WTC11 (cell line): ENCODE results near the gene ZEB2. TPM values are rescaled to one million over a fixed set of nuclear protein-coding genes. Genes with fewer than 3 reads are reported as not detected.

ENCODE experiments used
- EMX1 ChIP-seq: fragments of 250-450 bp; sonication (Bioruptor Pico); IDR thresholded peaks from 2 replicates; pipeline ENCODE4 v1.8.0; 2021; ENCODE audit warnings: mild to moderate bottlenecking
- GRHL2 ChIP-seq: fragments of 250-450 bp; sonication (Bioruptor Pico); IDR thresholded peaks from 2 replicates; pipeline ENCODE4 v1.8.0; 2022; ENCODE audit warnings: mild to moderate bottlenecking, moderate library complexity; ENCODE audit not compliant: insufficient replicate concordance, severe bottlenecking
- GTF2I ChIP-seq: fragments of 250-450 bp; sonication (Bioruptor Pico); conservative IDR thresholded peaks from 2 replicates; pipeline ENCODE4 v1.4.0; 2021; ENCODE audit warnings: mild to moderate bottlenecking
- KAT7 ChIP-seq: sonication (generic); formaldehyde crosslinking; IDR thresholded peaks from 2 replicates; pipeline ENCODE4 v1.8.1; 2023; ENCODE audit warnings: missing genetic modification reagents, mild to moderate bottlenecking, borderline replicate concordance
- MXD4 ChIP-seq: fragments of 250-450 bp; sonication (Bioruptor Pico); IDR thresholded peaks from 2 replicates; pipeline ENCODE4 v1.8.0; 2021; ENCODE audit warnings: mild to moderate bottlenecking, moderate library complexity, borderline replicate concordance
- MYBL2 ChIP-seq: sonication (generic); formaldehyde crosslinking; IDR thresholded peaks from 2 replicates; pipeline ENCODE4 v1.8.1; 2023; ENCODE audit warnings: mild to moderate bottlenecking, moderate library complexity, missing genetic modification reagents
- NFE2L1 ChIP-seq: sonication (generic); formaldehyde crosslinking; IDR thresholded peaks from 2 replicates; pipeline ENCODE4 v1.8.1; 2023; ENCODE audit warnings: missing genetic modification reagents
- TEAD1 ChIP-seq: sonication (generic); formaldehyde crosslinking; IDR thresholded peaks from 2 replicates; pipeline ENCODE4 v1.8.0; 2022; ENCODE audit warnings: mild to moderate bottlenecking, missing genetic modification reagents
- TP53 ChIP-seq: sonication (generic); formaldehyde crosslinking; IDR thresholded peaks from 2 replicates; pipeline ENCODE4 v1.8.1; 2023; ENCODE audit warnings: mild to moderate bottlenecking, missing genetic modification reagents
- ZNF138 ChIP-seq: sonication (generic); formaldehyde crosslinking; conservative IDR thresholded peaks from 2 replicates; pipeline ENCODE4 v1.8.1; 2022; ENCODE audit warnings: mild to moderate bottlenecking, moderate library complexity, missing genetic modification reagents
- ZNF219 ChIP-seq: sonication (generic); formaldehyde crosslinking; IDR thresholded peaks from 2 replicates; pipeline ENCODE4 v1.8.0; 2023; ENCODE audit warnings: missing genetic modification reagents, mild to moderate bottlenecking, borderline replicate concordance
- ZNF232 ChIP-seq: sonication (generic); formaldehyde crosslinking; IDR thresholded peaks from 2 replicates; pipeline ENCODE4 v1.8.0; 2022; ENCODE audit warnings: mild to moderate bottlenecking, missing genetic modification reagents
- ZNF263 ChIP-seq: sonication (generic); formaldehyde crosslinking; IDR thresholded peaks from 2 replicates; pipeline ENCODE4 v1.8.1; 2022; ENCODE audit warnings: low read depth, mild to moderate bottlenecking, moderate library complexity, missing genetic modification reagents
- ZNF671 ChIP-seq: fragments of 250-450 bp; sonication (Bioruptor Pico); IDR thresholded peaks from 2 replicates; pipeline ENCODE4 v1.8.0; 2021; ENCODE audit warnings: mild to moderate bottlenecking
- total RNA-seq: library from RNA; stranded (reverse); gene quantifications from 3 replicates; pipeline ENCODE4 v1.2.3, GENCODE V29; 2021
- TF ChIP-seq, protein P1 (sequence below): sonication (generic); formaldehyde crosslinking; IDR thresholded peaks from 2 replicates; pipeline ENCODE4 v1.8.0; 2023; ENCODE audit warnings: mild to moderate bottlenecking, missing genetic modification reagents
- TF ChIP-seq, protein P2 (sequence below): sonication (generic); formaldehyde crosslinking; IDR thresholded peaks from 2 replicates; pipeline ENCODE4 v1.8.1; 2023; ENCODE audit warnings: mild to moderate bottlenecking, missing genetic modification reagents, moderate library complexity
- TF ChIP-seq, protein P3 (sequence below): sonication (generic); formaldehyde crosslinking; IDR thresholded peaks from 2 replicates; pipeline ENCODE4 v1.8.1; 2023; ENCODE audit warnings: mild to moderate bottlenecking, missing genetic modification reagents, moderate library complexity
- TF ChIP-seq, protein P4 (sequence below): fragments of 250-450 bp; sonication (Bioruptor Pico); IDR thresholded peaks from 2 replicates; pipeline ENCODE4 v1.8.0; 2021; ENCODE audit warnings: mild to moderate bottlenecking
- TF ChIP-seq, protein P5 (sequence below): sonication (generic); formaldehyde crosslinking; IDR thresholded peaks from 2 replicates; pipeline ENCODE4 v1.8.1; 2023; ENCODE audit warnings: mild to moderate bottlenecking, missing genetic modification reagents
- TF ChIP-seq, protein P6 (sequence below): sonication (generic); formaldehyde crosslinking; IDR thresholded peaks from 2 replicates; pipeline ENCODE4 v1.8.1; 2022; ENCODE audit warnings: mild to moderate bottlenecking, moderate library complexity, missing genetic modification reagents
- TF ChIP-seq, protein P7 (sequence below): sonication (generic); formaldehyde crosslinking; IDR thresholded peaks from 2 replicates; pipeline ENCODE4 v1.8.1; 2022; ENCODE audit warnings: low read depth, mild to moderate bottlenecking, moderate library complexity, missing genetic modification reagents, borderline replicate concordance
- TF ChIP-seq, protein P8 (sequence below): sonication (generic); formaldehyde crosslinking; IDR thresholded peaks from 2 replicates; pipeline ENCODE4 v1.8.0; 2023; ENCODE audit warnings: missing genetic modification reagents, mild to moderate bottlenecking, borderline replicate concordance
- TF ChIP-seq, protein P9 (sequence below): sonication (generic); formaldehyde crosslinking; IDR thresholded peaks from 2 replicates; pipeline ENCODE4 v1.8.1; 2023; ENCODE audit warnings: mild to moderate bottlenecking, missing genetic modification reagents

The ZEB2 gene
- total RNA-seq, 1 experiment from 2014 or later = 0.42 TPM

DNA sequence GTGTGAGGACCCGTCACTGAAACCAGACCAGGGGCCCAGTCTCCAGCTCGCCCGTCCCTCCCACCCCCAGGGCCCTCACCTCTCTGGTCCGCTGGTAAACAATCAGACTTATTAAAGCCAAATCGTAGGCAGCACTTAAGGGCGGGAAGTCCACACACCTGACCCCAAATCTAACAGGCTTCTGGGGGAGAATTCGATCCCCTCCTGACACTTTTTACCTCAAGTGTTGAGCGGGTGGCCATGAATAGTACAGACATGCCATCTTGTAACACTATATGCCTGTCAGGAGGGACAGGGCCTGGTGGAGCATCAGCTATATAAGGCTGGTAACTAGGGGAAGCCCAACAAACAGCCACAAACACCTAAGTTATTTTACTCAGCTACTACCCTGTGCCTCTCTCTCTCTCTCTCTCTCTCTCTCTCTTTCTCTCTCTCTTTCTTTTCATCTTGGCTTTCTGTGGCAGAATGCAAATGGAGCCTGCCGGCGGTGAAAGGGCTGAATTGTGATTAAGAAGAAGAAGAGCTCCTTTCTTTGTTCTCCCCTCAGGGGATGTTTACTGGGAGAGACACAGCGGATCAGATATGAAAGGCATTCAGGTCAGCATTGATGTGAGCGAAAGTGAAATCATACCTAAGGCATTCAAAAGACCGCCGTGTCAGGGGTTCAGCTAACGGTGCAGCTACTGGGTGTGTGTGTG is 9.5 kb downstream of the ZEB2 start (continued):
- TF ChIP-seq, protein P1, sequence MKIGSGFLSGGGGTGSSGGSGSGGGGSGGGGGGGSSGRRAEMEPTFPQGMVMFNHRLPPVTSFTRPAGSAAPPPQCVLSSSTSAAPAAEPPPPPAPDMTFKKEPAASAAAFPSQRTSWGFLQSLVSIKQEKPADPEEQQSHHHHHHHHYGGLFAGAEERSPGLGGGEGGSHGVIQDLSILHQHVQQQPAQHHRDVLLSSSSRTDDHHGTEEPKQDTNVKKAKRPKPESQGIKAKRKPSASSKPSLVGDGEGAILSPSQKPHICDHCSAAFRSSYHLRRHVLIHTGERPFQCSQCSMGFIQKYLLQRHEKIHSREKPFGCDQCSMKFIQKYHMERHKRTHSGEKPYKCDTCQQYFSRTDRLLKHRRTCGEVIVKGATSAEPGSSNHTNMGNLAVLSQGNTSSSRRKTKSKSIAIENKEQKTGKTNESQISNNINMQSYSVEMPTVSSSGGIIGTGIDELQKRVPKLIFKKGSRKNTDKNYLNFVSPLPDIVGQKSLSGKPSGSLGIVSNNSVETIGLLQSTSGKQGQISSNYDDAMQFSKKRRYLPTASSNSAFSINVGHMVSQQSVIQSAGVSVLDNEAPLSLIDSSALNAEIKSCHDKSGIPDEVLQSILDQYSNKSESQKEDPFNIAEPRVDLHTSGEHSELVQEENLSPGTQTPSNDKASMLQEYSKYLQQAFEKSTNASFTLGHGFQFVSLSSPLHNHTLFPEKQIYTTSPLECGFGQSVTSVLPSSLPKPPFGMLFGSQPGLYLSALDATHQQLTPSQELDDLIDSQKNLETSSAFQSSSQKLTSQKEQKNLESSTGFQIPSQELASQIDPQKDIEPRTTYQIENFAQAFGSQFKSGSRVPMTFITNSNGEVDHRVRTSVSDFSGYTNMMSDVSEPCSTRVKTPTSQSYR (CRISPR knock-in tag) = no peak
- TF ChIP-seq ZNF671 (CRISPR knock-in tag) = no peak
- no peak for TF ChIP-seq ZNF138 (CRISPR knock-in tag)
- TF ChIP-seq ZNF232 = 0 out of 2 replicates have a peak, but pooled peaks have one; percentile 38
- TF ChIP-seq, protein P2, sequence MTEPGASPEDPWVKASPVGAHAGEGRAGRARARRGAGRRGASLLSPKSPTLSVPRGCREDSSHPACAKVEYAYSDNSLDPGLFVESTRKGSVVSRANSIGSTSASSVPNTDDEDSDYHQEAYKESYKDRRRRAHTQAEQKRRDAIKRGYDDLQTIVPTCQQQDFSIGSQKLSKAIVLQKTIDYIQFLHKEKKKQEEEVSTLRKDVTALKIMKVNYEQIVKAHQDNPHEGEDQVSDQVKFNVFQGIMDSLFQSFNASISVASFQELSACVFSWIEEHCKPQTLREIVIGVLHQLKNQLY (CRISPR knock-in tag) = no peak
- TF ChIP-seq, protein P3, sequence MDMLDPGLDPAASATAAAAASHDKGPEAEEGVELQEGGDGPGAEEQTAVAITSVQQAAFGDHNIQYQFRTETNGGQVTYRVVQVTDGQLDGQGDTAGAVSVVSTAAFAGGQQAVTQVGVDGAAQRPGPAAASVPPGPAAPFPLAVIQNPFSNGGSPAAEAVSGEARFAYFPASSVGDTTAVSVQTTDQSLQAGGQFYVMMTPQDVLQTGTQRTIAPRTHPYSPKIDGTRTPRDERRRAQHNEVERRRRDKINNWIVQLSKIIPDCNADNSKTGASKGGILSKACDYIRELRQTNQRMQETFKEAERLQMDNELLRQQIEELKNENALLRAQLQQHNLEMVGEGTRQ (CRISPR knock-in tag) = no peak
- TF ChIP-seq KAT7 (CRISPR knock-in tag) = no peak
- TF ChIP-seq, protein P4, sequence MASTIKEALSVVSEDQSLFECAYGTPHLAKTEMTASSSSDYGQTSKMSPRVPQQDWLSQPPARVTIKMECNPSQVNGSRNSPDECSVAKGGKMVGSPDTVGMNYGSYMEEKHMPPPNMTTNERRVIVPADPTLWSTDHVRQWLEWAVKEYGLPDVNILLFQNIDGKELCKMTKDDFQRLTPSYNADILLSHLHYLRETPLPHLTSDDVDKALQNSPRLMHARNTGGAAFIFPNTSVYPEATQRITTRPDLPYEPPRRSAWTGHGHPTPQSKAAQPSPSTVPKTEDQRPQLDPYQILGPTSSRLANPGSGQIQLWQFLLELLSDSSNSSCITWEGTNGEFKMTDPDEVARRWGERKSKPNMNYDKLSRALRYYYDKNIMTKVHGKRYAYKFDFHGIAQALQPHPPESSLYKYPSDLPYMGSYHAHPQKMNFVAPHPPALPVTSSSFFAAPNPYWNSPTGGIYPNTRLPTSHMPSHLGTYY (CRISPR knock-in tag) = no peak
- TF ChIP-seq MYBL2 (CRISPR knock-in tag) = peak; percentile 68; the same call in 1 of the 2 replicates
- no peak for TF ChIP-seq GRHL2 (CRISPR knock-in tag)
- TF ChIP-seq, protein P5, sequence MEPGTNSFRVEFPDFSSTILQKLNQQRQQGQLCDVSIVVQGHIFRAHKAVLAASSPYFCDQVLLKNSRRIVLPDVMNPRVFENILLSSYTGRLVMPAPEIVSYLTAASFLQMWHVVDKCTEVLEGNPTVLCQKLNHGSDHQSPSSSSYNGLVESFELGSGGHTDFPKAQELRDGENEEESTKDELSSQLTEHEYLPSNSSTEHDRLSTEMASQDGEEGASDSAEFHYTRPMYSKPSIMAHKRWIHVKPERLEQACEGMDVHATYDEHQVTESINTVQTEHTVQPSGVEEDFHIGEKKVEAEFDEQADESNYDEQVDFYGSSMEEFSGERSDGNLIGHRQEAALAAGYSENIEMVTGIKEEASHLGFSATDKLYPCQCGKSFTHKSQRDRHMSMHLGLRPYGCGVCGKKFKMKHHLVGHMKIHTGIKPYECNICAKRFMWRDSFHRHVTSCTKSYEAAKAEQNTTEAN (CRISPR knock-in tag) = peak; percentile 48; the same call in 1 of the 2 replicates
- TF ChIP-seq, protein P6, sequence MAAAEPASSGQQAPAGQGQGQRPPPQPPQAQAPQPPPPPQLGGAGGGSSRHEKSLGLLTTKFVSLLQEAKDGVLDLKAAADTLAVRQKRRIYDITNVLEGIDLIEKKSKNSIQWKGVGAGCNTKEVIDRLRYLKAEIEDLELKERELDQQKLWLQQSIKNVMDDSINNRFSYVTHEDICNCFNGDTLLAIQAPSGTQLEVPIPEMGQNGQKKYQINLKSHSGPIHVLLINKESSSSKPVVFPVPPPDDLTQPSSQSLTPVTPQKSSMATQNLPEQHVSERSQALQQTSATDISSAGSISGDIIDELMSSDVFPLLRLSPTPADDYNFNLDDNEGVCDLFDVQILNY (CRISPR knock-in tag) = no peak
- TF ChIP-seq NFE2L1 (CRISPR knock-in tag) = no peak
- no peak for TF ChIP-seq EMX1 (CRISPR knock-in tag)
- TF ChIP-seq, protein P7, sequence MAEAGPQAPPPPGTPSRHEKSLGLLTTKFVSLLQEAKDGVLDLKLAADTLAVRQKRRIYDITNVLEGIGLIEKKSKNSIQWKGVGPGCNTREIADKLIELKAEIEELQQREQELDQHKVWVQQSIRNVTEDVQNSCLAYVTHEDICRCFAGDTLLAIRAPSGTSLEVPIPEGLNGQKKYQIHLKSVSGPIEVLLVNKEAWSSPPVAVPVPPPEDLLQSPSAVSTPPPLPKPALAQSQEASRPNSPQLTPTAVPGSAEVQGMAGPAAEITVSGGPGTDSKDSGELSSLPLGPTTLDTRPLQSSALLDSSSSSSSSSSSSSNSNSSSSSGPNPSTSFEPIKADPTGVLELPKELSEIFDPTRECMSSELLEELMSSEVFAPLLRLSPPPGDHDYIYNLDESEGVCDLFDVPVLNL = no peak
- TF ChIP-seq TEAD1 (CRISPR knock-in tag) = peak; percentile 51; the same call in 1 of the 2 replicates
- TF ChIP-seq ZNF263 (CRISPR knock-in tag) = no peak
- TF ChIP-seq, protein P8, sequence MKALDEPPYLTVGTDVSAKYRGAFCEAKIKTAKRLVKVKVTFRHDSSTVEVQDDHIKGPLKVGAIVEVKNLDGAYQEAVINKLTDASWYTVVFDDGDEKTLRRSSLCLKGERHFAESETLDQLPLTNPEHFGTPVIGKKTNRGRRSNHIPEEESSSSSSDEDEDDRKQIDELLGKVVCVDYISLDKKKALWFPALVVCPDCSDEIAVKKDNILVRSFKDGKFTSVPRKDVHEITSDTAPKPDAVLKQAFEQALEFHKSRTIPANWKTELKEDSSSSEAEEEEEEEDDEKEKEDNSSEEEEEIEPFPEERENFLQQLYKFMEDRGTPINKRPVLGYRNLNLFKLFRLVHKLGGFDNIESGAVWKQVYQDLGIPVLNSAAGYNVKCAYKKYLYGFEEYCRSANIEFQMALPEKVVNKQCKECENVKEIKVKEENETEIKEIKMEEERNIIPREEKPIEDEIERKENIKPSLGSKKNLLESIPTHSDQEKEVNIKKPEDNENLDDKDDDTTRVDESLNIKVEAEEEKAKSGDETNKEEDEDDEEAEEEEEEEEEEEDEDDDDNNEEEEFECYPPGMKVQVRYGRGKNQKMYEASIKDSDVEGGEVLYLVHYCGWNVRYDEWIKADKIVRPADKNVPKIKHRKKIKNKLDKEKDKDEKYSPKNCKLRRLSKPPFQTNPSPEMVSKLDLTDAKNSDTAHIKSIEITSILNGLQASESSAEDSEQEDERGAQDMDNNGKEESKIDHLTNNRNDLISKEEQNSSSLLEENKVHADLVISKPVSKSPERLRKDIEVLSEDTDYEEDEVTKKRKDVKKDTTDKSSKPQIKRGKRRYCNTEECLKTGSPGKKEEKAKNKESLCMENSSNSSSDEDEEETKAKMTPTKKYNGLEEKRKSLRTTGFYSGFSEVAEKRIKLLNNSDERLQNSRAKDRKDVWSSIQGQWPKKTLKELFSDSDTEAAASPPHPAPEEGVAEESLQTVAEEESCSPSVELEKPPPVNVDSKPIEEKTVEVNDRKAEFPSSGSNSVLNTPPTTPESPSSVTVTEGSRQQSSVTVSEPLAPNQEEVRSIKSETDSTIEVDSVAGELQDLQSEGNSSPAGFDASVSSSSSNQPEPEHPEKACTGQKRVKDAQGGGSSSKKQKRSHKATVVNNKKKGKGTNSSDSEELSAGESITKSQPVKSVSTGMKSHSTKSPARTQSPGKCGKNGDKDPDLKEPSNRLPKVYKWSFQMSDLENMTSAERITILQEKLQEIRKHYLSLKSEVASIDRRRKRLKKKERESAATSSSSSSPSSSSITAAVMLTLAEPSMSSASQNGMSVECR = no peak
- no peak for TF ChIP-seq MXD4 (CRISPR knock-in tag)
- no peak for TF ChIP-seq GTF2I
- TF ChIP-seq ZNF219 = no peak
- TF ChIP-seq TP53 (CRISPR knock-in tag) = no peak
- TF ChIP-seq, protein P9, sequence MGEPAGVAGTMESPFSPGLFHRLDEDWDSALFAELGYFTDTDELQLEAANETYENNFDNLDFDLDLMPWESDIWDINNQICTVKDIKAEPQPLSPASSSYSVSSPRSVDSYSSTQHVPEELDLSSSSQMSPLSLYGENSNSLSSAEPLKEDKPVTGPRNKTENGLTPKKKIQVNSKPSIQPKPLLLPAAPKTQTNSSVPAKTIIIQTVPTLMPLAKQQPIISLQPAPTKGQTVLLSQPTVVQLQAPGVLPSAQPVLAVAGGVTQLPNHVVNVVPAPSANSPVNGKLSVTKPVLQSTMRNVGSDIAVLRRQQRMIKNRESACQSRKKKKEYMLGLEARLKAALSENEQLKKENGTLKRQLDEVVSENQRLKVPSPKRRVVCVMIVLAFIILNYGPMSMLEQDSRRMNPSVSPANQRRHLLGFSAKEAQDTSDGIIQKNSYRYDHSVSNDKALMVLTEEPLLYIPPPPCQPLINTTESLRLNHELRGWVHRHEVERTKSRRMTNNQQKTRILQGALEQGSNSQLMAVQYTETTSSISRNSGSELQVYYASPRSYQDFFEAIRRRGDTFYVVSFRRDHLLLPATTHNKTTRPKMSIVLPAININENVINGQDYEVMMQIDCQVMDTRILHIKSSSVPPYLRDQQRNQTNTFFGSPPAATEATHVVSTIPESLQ (CRISPR knock-in tag) = no peak
